Measurements from ENCODE around the gene CACNG4.
A peak's percentile ranks its signal among the peaks of the same experiment; 100 is the strongest.

CACNG4 gene

DNA sequence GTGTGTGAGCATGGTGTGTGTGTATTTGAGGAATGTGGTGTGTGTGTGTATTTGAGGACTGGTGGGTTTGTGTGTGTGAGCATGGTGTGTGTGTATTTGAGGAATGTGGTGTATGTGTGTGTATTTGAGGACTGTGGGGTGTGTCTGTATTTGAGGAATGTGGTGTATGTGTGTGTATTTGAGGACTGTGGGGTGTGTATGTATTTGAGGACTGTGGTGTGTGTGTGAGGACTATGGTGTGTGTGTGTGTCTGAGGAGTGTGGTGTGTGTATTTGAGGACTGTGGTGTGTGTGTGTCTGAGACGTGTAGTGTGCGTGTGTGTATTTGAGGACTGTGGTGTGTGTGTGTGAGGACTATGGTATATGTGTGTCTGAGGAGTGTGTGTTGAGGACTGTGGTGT lies 61.8 kb downstream of the CACNG4 start:
- TF ChIP-seq, protein P1, sequence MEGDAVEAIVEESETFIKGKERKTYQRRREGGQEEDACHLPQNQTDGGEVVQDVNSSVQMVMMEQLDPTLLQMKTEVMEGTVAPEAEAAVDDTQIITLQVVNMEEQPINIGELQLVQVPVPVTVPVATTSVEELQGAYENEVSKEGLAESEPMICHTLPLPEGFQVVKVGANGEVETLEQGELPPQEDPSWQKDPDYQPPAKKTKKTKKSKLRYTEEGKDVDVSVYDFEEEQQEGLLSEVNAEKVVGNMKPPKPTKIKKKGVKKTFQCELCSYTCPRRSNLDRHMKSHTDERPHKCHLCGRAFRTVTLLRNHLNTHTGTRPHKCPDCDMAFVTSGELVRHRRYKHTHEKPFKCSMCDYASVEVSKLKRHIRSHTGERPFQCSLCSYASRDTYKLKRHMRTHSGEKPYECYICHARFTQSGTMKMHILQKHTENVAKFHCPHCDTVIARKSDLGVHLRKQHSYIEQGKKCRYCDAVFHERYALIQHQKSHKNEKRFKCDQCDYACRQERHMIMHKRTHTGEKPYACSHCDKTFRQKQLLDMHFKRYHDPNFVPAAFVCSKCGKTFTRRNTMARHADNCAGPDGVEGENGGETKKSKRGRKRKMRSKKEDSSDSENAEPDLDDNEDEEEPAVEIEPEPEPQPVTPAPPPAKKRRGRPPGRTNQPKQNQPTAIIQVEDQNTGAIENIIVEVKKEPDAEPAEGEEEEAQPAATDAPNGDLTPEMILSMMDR (IDR thresholded peaks at IDR 0.05; ENCODE audit: extremely low read depth, missing control alignments), result no peak
- DNase-seq (ENCODE audit: low spot score), result no peak

DNA sequence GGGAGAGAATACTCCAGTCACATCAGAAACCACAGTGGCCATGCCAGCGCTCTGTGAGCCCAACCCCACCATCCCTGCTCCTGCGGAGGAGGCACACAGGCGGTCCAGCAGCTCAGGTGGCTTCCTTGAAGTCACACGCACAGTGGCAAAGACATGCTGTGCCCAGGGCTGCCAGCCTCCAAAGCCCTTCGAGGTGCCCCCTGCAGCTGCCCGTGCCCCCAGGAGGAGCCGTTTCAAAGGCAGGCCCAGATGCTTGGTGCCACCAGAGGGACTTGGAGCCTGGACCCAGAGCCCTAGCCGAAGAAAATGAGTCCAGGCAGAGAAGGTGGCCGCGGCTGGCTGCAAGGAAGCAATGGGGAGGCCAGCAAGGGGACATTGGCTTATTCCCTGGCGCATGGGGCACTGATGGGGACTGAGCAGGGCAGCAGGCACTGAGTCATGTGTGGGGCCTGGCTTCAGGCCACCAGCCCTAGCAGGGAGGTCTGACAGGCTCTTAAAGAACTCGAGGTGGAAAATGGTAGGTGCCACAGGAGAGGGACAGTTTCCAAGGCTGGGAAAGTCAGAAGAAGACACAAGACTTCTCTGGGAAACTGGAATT lies 62.6 kb downstream of the CACNG4 start:
- TF ChIP-seq, protein P1 (IDR thresholded peaks at IDR 0.05; ENCODE audit: extremely low read depth, missing control alignments), result no peak
- DNase-seq (ENCODE audit: low spot score), result no peak

DNA sequence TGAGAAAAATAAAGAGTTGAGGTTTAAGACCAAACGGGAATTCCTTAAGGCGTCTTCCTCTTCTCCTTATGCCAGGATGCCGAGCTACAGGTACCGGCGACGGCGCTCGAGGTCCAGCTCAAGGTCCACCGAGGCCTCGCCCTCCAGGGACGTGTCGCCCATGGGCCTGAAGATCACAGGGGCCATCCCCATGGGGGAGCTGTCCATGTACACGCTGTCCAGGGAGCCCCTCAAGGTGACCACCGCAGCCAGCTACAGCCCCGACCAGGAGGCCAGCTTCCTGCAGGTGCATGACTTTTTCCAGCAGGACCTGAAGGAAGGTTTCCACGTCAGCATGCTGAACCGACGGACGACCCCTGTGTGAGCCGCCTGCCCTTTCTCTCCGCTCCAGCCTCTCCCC lies 66.1 kb downstream of the CACNG4 start:
- no peak for DNase-seq (ENCODE audit: low spot score)
- TF ChIP-seq, protein P1 (IDR thresholded peaks at IDR 0.05; ENCODE audit: extremely low read depth, missing control alignments), result no peak

DNA sequence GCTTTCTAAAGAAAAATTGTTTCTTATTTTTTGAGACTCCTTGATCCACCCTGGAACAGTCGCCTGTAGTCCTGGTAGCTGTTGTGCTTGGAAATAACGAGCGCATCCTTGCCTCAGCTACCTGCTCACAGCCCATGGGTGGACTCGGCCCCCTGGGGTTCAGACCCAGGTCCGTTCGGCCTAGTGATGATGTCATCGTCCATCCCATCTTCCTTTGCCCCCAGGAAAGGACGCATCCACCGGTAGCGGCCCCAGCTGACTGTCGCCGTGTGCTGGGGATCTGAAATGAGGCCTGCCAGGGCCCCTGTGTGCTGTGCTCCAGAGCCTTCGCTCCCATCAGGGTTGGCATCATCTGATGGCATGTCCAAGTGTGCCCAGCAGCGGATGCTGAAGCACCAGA lies 67.9 kb downstream of the CACNG4 start:
- TF ChIP-seq, protein P1 (IDR thresholded peaks at IDR 0.05; ENCODE audit: extremely low read depth, missing control alignments), result no peak
- DNase-seq (ENCODE audit: low spot score), result no peak

DNA sequence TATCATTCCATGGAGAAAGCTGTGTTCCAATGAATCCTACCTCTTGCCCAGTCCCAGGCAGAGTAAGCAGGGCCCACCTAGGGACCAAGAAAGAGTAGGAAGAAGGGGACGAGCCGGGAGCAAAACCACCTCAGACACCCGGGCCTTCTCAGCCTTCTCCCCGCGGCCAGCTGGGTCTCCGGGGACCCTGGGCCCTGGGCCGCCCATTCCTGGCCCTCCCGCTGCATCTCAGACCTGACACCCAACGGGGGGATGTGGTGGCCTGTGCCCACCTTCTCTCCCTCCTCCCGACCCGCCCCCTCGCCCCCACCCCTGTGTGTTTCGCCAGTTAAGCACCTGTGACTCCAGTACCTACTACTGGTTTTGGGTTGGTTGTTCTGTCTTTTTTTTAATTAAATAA lies 68.5 kb downstream of the CACNG4 start:
- TF ChIP-seq, protein P1 (IDR thresholded peaks at IDR 0.05; ENCODE audit: extremely low read depth, missing control alignments), result no peak
- no peak for DNase-seq (ENCODE audit: low spot score)

DNA sequence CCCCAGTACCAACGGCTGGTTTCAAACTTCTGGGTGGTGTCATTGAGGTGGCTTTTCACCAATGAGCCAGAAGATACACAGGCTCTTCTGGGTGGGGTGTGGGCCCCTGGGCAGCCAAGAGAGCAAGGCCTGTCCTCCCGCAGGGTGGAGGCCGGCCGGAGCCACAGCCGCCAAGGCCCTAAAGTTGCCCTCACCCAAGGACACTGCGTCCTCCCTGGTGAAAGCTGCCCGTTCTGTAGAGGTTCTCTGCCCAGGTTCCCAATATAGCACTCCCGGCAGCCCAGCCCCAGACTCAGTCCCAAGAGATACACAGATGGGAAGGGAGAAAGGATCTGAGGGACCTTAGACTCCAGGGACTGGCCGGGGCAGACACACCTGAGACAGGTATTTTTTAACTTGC lies 69.1 kb downstream of the CACNG4 start:
- TF ChIP-seq, protein P1 (IDR thresholded peaks at IDR 0.05; ENCODE audit: extremely low read depth, missing control alignments), result no peak
- no peak for DNase-seq (ENCODE audit: low spot score)

DNA sequence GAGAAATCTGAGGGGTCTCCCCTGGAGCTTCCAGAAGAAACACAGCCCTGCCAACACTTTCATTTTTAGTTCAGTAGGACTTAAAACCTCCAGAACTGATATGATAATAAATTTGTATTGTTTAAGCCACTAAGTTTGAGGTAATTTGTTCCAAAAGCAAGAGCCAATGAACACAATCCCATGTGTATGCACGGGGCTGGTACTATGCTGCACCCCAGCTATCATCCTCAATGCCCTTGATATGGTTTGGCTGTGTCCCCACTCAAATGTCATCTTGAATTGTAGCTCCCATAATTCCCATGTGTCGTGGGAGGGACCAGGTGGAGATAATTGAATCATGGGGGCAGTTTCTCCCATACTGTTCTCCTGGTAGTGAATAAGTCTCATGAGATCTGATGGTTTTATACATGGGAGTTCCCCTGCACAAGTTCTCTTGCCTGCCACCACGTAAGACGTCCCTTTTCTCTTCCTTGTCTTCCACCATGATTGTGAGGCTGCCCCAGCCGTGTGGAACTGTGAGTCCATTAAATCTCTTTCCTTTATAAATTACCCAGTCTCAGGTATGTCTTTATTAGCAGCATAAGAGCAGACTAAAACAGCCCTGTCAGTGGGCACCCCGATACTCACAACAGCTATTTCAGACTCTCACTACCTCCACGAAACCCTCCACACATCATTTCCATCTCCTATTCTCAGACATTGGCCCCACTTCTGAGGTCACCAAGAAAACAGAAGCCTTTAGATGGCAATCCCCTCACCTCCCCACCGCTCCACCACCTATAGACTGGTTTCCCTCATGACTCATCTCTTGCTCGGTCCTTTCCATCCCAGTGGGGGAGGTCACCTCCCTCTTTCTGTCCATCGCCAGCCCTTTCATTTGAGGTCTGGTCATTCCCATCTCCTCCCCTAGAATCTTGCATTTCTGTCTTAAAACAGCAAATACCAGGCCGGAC lies 70.9 kb downstream of the CACNG4 start:
- TF ChIP-seq, protein P1 (IDR thresholded peaks at IDR 0.05; ENCODE audit: extremely low read depth, missing control alignments), result no peak
- peak; percentile 80 for DNase-seq (ENCODE audit: low spot score)

Measured in GM20000 (cell line).